ENCODE data around the gene TBC1D16. TPM values are rescaled to one million over a fixed set of nuclear protein-coding genes. Genes with fewer than 3 reads are reported as not detected.

TBC1D16 gene
- total RNA-seq, 4 donors from 2014 or later = 5.8 to 8.1 (median 7.0) TPM

- DNase-seq (no peak), ATAC-seq (no peak)
- Histone ChIP-seq H3K36me3 (no peaks in the 10 kb centered on the region), H3K27me3 (no peaks in the 10 kb centered on the region), H3K4me3 (no peak overlapping the region), H3K27ac (no peak overlapping the region), H3K4me1 (peaks cover 0 to 7% of the 10 kb centered on the region in 2 donors), H3K9me3 (no peaks in the 10 kb centered on the region)
- TF ChIP-seq CTCF (IDR thresholded peaks at IDR 0.05 in 4 of 5, conservative IDR thresholded peaks at IDR 0.05 in 1 of 5) = no peak
- no peak for TF ChIP-seq POLR2A (IDR thresholded peaks at IDR 0.05)
- in situ Hi-C loops (cut with MboI; ENCODE audit: low sequenced_read_pairs in 4 of 4) (no loop called here), intact Hi-C loops (cut with DNase I; ENCODE audit: low total_unique reads) (no loop called here)
Observed at GRCh38 chr17:79984045-79984840, 51.4 kb downstream of the TBC1D16 start.

- H3K9me3 ChIP-seq = no peaks in the 10 kb centered on the region
- DNase-seq (no peak), ATAC-seq (no peak)
- H3K27ac ChIP-seq = no peak overlapping the region
- no peak overlapping the region for H3K4me3 ChIP-seq
- intact Hi-C loops (cut with DNase I; ENCODE audit: low total_unique reads) (no loop called here), in situ Hi-C loops (cut with MboI; ENCODE audit: low sequenced_read_pairs in 4 of 4) (no loop called here)
- H3K27me3 ChIP-seq = no peaks in the 10 kb centered on the region
- no peaks in the 10 kb centered on the region for H3K36me3 ChIP-seq
- TF ChIP-seq POLR2A (IDR thresholded peaks at IDR 0.05) (no peak), CTCF (IDR thresholded peaks at IDR 0.05 in 4 of 5, conservative IDR thresholded peaks at IDR 0.05 in 1 of 5) (no peak)
- peaks cover 0 to 7% of the 10 kb centered on the region in 2 donors for H3K4me1 ChIP-seq
Observed at GRCh38 chr17:79983456-79983855, 52.2 kb downstream of the TBC1D16 start.

- no peak for DNase-seq
- H3K4me1 ChIP-seq = peaks cover 0 to 7% of the 10 kb centered on the region in 2 donors
- H3K4me3 ChIP-seq = no peak overlapping the region
- in situ Hi-C loops (cut with MboI; ENCODE audit: low sequenced_read_pairs in 4 of 4) = no loop called here
- intact Hi-C loops (cut with DNase I; ENCODE audit: low total_unique reads) = no loop called here
- no peak overlapping the region for H3K27ac ChIP-seq
- H3K9me3 ChIP-seq = no peaks in the 10 kb centered on the region
- H3K27me3 ChIP-seq = no peaks in the 10 kb centered on the region
- TF ChIP-seq POLR2A (IDR thresholded peaks at IDR 0.05) (no peak), CTCF (IDR thresholded peaks at IDR 0.05 in 4 of 5, conservative IDR thresholded peaks at IDR 0.05 in 1 of 5) (no peak)
- no peaks in the 10 kb centered on the region for H3K36me3 ChIP-seq
- ATAC-seq = no peak
Observed at GRCh38 chr17:79982986-79983385, 52.7 kb downstream of the TBC1D16 start.

GRCh38 chr17:79981661-79982101 lies 54.0 kb downstream of the TBC1D16 start:
- intact Hi-C loops (cut with DNase I; ENCODE audit: low total_unique reads) (no loop called here), in situ Hi-C loops (cut with MboI; ENCODE audit: low sequenced_read_pairs in 4 of 4) (no loop called here)
- H3K27me3 ChIP-seq = no peaks in the 10 kb centered on the region
- ATAC-seq (no peak), DNase-seq (no peak)
- TF ChIP-seq POLR2A (IDR thresholded peaks at IDR 0.05) (no peak), CTCF (IDR thresholded peaks at IDR 0.05 in 4 of 5, conservative IDR thresholded peaks at IDR 0.05 in 1 of 5) (no peak)
- no peak overlapping the region for H3K27ac ChIP-seq
- peaks cover 0 to under 1% of the 10 kb centered on the region in 2 donors for H3K4me1 ChIP-seq
- no peaks in the 10 kb centered on the region for H3K9me3 ChIP-seq
- no peaks in the 10 kb centered on the region for H3K36me3 ChIP-seq
- no peak overlapping the region for H3K4me3 ChIP-seq

All from gastrocnemius medialis (tissue), 4 donors.